NCI-H460 (cell line): ENCODE data around the gene PCSK2. TPM values are rescaled to one million over a fixed set of nuclear protein-coding genes. Genes with fewer than 3 reads are reported as not detected.

Experiments used
- DNase-seq: peaks from one replicate; pipeline ENCODE4 v3.0.0-alpha.2; 2016; ENCODE audit warnings: low read depth; ENCODE audit errors: extremely low read depth
- total RNA-seq: library from RNA; depleted of rRNA; stranded (reverse); fragments of >200 nt; shearing (Covaris generic); gene quantifications from 2 replicates; pipeline ENCODE4 v1.2.3, GENCODE V29; 2014

PCSK2 gene
- total RNA-seq, 1 experiment from 2014 or later = 0.77 TPM

DNA sequence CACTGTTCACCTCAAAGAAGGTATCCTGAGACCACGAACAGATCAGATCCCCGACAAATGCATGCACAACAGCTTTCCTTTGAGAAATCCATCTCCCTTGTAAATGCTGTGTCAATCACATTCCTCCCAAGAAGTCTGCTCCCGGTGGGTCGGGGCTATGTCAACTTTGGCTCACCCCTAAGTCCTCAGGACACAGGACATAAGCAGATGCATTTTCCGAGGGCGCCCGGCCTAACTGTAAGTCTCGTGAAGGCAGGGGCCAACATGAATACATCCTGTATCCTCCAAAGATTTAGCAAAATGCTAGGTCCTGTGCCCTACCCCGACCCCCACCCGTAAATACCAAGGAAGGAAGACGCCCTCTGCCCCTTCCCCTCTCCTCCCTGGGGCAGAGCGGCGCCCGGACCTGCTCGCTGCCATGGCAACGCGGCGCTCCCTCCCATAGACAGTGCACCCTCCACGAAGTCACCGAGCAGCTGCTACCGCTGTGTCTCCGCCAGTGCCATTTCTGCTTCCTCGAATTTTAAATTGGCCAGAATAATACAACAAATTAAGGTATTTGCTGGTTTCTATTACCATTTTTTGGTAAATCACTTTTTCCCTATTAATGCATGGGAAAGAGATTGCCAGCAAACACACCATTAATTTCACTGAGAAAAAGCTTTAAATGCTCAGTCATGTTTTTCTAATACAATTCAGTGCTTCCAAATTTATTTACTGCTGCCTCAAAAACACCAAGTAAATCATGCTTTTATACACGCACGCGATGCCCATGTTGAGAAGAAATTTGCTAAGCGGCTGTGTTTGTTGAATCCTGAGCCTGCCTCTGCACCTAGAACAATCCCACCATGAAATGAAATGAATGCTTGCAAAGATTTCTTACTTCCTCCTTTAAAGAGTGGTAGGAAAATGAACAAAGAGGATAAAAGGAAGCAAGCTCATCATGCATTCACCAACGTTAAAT is 100.6 kb downstream of the PCSK2 start:
- DNase-seq = no peak

DNA sequence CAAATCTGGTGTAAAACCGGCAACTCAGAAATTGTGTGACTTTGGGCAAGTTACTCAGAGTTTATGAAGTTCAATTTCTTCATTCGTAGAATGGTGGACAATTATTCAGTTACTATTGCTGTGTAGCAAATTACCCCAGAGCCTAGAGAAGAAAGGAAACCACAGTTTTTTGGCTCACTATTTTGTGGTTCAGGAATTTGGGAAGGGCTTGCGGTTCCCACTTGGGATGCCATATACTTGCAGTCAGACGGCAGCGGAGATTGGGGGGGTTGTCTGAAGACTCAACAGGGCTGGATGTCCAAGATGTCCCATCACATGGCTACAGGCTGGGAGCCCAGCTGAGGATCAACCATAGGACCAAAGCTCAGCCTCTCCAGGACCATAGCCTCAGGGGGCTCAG is 108.1 kb downstream of the PCSK2 start:
- DNase-seq = no peak

DNA sequence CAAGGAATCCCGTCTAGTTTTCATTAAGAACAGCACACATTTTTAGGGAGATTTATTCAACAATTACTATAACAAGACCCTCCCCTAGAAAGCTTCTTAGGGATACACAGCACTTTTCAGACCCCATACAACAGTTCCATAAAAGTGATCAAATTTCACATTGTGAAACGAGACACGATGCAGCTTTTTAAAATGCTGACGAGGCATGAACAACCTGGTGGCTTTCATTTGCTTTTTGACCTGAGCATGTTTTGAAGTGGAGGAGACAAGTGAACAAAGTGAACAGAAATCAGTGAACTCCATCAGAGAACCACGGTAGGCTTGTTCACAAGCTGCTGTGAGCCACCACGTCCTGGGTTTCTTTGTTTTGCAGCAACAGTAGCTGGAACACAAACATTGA is 112.2 kb downstream of the PCSK2 start:
- DNase-seq = no peak

DNA sequence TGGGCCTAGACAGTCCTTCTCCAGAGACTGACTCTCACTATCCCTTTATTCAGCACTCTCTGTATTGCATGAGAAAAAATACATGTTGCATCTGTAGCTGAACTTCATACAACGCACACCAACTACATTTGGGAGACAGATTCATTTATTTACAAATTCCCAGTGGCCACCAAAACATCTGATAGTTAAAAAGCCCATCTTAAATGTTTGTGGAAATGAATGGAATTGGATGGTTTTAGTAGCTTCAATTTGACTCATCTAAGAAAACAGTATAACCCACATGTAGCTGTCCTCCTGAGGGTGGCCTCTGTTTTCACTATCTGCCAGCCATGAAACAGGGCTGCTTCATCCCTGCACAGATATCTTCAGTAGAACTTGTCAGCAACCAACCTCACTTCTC is 116.3 kb downstream of the PCSK2 start:
- no peak for DNase-seq

DNA sequence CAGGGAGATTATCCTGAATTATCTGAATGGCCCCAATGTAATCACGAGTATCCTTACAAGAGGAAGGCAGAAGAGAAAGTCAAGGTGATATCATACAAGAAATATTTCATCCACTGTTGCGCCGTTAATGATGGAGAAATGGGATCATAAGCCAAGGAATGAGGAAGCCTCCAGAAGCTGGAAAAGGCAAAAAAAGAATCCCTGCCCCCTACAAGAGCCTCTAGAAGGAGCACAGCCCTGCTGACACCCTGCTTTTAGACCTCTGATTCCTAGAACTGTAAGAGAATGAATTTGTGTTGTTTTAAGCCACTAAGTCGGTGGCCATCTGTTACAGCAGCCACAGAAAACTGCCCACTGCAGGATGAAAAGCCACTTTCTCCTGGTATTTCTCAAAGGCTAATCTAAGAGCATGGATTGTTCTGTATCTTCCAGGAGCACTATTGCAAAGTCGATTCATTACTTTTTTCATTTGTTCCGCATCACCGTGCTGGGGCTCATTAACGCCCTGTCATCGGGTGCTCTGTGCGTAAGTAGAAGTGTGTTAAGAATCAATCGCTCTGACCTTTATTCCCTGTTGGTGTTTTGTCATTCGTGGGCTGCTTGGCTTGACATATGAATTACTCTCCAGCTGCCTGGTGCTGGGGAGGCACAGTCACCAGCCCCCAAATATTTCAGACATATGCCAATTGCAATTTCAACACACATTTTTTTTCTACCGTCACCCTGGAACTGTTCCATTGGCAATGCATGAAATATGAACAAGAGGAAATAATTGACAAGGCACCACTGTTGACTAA is 117.0 kb downstream of the PCSK2 start:
- DNase-seq = peak; percentile 75

DNA sequence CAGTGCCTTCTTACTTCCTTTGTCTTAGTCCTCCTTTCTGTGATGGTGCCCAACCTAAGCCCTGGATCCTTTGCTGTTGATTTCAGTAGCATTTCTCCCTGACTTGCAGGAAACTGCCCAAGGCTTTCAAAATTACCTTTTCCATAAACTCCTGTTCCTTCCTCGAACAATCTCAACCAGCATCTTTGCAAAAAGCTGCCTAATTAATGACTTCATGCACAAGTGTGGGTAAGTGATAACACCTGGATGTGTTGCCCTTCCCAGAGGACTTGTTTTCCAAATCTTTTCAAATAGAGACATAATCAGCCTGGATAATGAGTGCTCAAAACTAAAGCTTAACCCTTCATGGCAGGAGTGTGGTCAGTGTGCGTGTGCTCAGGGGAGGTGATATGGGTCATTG is 118.0 kb downstream of the PCSK2 start:
- DNase-seq = peak; percentile 3

DNA sequence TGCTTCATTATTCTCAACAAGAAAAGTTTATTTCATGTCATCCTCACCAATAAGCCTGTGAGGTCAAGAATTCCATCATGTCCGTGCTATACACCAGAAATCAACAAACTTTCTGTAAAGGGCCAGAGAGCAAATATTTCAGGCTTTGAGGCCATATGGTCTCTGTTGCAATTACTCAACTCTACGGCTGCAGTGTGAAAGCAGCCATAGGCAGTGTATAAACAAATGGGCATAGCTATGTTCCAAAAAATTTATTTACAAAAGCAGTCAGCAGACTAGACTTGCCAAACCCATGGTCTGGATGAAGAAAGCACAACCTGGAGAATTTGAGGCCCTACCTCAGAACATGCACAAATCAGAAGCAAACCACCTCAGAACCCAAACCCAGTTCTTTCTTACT is 118.5 kb downstream of the PCSK2 start:
- DNase-seq = peak; percentile 50

DNA sequence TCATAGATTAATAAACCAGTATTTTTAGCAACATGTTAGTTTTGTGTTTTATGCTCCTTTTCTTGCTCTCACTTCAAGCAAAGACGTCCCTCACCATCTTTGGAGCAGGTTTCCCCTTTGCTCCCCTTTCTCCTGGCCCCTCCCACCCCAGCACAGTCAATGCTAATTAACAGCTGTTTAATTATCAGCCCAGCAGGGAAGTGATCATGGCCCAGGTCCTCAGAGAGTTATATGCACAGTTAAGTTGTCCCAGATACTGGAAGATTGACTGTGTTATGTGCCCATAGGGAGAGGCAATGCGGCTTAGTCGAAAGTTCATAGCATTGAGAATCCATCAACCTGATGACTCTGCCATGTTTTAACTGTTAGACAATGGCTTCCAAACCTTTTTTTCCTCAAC is 123.5 kb downstream of the PCSK2 start:
- DNase-seq = no peak

DNA sequence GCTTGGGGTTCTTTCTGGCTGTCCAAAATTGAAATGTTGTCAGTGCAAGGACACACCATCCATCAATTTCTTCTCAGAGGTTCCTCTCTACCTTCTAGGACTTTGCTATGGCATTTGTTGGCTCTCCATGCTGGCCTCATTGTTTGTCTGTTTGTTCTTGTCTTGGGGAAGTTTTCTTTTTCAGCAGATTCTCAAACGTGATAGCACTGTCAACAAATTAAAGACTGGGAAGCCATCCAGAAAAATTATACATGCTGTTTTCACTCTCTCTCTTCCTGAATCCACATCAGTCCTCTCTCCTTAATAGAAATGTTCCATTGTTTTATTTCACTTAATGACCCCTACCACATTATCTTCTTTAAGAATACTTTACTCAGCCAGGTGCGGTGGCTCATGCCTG is 130.4 kb downstream of the PCSK2 start:
- no peak for DNase-seq

DNA sequence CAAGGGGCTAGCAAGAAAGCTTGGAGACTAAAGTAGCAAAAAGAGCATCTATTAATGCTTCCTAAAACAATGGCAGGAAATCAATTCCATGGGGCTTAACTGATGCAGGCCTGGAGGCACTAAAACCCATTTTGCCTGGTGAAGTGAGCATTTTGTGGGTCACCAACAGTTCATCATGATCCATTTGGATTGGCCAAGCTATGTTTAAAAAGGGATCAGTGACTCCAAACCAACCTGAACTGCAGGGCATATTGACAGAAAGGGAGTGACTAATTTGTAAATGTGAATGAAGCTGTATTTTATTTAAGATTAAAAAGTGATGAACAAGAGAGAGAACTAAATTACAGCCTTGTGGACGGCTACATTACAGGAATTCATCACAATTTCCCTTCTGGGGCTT is 132.0 kb downstream of the PCSK2 start:
- DNase-seq = no peak

DNA sequence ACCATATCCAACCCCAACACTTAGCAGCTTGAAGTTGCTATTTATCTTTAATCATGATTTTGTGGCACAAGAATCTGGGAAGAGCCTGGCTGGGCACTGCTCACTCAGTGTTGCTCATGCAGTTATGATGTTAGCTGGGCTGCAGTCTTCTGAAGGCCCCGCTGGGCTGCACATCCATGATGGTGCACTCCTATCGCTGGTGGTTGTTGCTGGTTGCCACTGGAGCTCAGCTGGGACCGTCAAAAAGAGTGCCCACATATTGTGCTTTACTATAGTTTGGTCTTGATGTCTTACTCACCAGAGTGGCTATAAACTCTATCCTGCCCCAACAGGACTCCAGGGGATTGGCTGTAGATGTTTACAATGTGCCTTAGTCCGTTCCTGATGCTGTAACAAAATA is 137.8 kb downstream of the PCSK2 start:
- no peak for DNase-seq

DNA sequence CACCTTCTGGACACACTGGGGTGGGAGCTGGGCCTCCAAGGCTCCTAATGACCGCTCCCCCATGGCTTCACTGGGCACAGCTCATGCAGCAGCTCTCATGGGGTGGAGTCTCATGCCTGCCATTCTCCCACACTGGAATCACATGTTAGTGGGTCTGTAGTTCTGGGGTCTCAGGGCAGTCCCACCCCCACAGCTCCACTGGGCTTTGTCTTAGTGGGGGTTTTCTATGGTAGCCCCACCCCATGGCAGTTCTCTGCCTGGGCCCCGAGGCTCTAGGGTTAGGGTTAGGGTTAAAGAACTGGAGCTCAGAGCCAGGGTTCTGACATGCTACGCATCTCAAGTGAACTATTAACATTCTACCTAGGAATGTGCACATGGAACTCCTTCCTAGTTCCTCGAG is 139.0 kb downstream of the PCSK2 start:
- DNase-seq = no peak

DNA sequence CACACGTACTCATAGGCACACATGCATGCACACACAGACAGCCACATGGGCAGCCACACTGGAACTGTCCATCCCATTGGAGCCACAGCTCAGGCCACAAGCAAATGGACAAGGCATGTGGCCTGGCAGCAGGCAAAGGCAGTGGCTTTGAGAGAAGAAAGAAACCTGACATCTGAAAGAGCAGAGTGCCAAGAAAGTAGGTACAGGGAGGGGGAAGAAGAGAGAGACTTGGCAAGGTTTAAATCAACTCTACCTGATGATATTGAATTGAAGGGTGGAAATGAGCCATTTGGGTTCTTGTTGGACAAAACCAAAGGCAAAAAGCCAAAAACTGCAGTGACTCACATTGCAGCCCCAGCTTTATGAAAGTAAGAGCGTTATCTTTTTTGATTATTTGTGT is 142.7 kb downstream of the PCSK2 start:
- no peak for DNase-seq

DNA sequence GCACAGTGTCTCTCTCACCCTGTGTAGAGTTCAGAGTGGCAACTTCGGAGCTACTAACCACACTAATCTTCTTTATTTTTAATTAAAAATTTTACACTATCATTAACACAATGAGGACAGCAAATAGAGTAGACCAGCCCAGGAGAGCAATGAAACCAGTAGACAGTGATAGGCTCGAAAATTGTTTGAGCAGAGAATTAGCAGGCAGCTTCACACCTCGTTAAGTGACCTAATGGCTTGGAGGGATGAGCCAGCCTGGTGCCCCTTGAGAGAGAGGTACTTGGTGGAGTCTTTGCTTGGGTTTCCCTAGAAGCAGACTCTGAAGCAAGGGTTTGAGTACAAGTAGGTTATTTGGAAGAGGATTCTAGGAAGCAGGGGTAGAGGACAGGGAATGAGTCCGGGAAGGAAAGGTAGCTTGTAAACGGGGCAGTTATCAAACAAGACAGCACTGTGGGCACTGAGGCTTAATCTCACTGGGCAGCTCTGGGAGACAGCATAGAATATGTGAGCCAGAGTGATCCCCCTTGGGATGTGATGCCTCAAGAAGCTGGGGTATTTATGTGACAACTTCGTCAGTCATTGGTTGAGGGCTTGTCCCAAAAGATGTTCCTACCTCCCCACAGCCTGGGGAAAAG is 146.1 kb downstream of the PCSK2 start:
- no peak for DNase-seq

DNA sequence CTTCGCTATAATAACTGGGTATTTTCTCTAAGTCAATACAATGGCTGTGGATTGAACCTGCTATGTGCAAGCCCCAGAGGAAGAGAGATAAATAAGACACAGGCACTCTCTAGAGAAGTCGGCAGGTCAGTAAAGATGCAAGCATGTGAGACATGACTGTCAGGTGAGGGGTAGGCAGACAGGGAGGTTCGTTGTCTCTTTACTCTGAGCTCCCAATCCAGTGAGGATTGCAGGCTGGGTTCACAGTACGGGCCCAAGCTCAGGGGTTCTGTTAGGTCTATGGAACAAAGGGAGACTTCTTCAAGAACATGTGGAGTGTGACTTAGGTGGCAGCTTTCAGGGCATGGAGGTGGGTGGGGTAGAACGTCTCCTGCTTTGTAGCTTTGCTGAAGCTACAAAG is 147.2 kb downstream of the PCSK2 start:
- no peak for DNase-seq

DNA sequence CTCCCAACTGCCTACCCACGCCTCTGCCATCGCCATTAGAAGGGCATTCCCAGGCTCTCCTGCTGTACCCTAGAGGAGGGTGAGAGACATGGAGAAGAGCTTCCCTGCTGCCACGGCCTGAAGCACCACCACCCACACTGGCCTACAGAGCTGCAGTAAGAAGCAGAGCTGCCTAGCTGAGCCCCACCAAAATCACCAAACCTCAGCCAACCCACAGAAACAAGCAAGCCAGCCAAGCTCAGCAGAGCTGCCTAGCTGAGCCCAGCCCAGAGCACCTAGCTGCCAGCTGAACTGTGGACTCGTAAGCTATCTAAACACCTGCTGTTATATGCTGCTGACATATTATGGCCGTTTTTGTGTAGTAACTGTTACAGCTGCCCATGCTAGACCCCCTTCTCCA is 149.2 kb downstream of the PCSK2 start:
- DNase-seq = no peak

DNA sequence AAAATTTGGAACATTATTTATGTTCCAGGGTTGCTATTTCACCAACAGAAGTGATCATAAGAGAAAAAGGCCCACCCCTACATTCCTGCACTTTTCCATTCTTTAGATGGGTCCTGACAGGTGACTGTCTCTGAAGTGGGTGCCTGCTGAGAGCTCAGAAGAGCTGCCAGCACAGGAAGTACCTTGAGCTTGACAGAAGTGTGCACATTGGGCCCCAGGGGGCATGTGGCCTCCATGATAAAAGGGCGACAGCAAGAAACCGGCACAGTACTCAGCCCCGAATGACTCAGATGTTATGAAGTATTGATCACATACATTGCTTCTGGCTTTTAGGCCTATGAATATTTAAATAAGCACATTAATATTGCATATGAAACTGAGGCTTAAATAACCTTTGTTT is 150.4 kb downstream of the PCSK2 start:
- DNase-seq = no peak

DNA sequence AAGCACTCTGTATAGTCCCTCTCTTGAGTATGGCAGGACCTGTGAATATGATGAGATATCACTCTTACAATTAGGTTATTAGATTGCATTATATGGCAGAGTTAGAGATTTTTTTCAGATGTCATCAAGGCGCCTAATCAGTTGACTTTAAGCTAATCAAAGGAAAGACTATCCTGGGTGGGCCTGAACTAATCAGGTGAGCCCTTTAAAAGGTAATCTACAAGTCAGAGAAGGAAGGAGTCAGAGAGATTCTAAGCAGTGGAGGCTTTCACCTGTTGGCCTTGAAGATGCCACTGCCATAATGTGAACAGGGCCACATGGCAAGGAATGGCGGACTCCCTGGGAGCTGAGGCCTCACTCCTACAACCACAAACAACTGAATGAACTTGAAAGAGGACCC is 152.8 kb downstream of the PCSK2 start:
- no peak for DNase-seq

DNA sequence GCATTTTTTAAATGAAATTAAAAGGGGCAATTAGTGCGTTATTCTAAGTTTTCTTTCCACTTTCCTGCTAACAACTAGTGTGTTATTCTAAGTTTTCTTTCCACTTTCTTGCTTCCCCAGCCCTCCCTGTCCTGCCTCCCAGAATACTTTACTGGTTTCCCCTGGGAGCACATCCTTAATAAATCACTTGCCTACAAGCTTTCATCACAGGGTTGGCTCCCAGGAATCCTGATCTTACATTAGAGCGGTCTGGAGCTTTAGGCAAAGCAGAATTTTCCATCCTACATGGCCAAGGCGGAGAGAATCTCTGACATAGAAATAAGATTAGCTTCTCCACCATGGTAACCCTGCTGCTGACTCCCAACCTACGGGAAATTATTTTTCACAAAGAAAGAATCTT is 154.0 kb downstream of the PCSK2 start:
- no peak for DNase-seq

DNA sequence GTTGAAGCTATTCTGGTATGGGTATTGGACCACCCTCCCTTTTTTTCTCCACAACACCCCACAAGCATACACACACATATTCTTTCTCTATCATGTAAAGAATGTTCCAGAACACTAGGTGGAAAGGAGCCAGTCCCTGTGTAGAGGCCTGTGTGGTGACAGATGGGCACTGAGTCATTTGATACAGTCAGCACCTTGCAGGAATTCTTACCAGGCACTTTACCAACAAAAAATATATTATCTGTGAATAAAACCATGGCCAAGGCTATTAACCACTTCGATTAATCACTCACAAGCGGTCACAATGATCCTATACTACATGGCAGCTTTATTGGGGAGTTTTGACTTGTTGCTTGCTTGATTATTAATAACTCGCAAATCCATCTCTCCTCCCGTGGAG is 154.9 kb downstream of the PCSK2 start:
- DNase-seq = no peak

DNA sequence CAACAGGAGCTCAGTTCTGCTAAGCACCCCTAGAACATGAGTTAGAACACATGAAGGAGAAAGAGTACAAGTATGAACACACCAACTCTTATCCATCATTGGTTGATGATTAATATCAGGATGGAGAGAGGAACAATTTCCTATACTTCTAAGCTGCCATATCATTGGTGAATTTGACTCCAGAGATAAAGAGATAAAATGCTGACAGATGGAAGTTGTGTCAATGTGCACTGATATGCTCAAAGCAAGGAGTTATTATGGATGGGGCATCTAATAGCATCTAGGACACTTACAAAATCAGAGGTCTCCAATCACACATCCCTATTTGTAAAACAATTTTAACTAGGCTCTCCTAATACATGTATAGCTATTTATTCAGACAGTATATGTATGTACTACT is 159.0 kb downstream of the PCSK2 start:
- no peak for DNase-seq
